ENCODE results near the gene C16orf74.

Gene C16orf74

DNA sequence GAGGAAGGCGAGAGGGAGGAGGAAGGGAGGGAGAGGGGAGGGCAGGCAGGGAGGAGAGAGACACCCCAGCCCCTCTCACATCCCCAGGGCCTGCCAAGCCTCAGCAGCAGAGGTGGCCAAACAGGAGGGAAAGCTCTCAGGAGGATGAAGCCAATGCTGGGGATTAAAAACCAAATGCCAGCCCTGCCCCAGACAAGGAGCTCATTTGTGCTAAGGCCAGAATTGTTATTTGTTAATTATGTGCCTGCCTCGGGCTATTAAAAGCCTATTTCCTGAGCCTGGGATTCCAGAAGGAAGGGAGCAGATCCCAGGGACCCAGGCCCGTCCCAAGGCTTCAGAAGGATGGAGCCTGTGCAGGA lies 34.2 kb downstream of the C16orf74 start:
- DNase-seq, result no peak

DNA sequence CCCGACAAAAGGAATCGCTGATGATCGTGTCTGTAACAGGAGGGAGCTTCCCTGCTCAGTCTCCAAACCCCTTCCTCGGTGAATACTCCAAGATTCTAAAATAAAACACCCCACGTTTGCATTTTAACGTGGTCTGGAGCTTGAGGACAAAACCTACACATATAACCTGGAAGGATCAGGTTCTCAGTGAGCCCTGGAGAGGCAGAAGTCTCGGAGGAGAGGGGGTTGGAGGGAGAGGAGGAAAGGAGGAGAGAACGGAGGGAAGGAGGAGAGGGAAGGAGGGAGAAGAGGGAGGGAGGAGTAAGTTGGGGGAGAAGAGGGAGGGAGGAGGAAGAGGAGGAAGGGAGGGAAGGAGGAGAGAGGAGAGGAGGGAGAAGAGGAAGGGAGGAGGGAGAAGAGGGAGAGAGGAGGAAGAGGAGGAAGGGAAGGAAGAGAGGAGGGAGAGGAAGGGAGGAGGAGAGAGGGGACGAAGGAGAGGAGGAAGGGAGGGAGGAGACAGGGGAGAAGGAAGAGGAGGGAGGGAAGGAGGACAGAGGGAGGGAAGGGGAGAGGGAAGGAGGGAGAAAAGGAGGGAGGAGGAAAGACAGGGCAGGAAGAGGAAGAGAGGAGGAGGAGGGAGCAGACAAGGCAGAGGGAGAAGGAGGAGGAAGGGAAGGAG lies 34.7 kb downstream of the C16orf74 start:
- no peak for DNase-seq

DNA sequence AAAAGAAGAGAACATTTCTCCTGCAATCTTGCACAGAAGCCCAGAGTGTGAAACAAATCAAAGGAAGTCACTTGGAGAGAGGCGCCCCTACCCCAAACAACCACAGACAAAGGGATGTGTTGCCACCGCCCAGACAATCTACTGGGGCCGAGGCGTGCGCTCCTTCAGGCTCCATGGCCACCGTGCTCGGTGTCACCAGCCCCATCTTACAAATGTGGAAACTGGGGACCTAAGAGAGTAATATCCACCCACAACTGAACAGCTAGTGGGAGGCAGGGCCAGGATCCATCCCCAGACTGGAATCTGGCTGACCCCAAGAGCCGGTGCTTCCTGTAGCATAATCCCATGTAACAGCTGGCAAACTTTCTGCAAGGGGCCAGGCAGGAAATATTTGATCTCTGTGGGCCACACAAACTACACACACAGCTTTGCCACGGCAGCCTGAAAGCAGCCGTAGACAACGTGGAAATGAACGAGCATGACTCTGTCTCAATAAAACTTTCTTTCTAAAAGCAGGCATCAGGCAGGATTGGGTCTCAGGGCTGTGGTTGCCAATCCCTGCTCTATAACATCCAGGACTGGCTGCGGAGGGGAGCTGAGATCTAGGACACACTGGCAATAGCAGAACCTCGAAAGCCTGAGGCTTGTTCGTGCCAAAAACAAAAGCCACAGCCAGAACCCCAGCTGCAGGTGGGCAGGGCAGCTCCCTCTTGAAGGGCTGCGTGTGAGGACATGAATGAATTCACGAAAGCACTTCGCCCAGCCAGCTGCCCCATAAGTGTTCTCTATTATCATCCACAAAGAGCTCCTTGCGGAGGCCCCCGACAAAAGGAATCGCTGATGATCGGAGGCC lies 35.5 kb downstream of the C16orf74 start:
- no peak for DNase-seq

DNA sequence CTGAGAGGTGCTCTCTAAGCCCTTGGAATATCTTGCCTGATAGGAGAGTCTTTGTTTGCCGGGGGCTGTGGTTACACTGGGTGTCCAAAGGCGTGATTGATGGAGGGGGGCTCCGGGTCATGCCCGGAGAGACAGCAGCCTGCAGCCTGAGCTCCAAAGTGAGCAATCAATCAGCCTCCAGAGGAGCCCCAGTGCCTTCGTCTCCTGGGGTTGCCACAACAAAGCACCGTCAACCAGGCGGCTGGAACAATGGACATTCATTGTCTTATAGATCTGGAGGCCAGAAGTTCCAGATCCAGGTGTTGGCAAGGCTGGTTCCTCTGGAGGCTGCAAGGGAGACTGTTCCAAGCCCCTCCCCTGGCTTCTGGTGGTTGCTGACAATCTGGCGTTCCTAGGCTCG lies 38.1 kb downstream of the C16orf74 start:
- no peak for DNase-seq

DNA sequence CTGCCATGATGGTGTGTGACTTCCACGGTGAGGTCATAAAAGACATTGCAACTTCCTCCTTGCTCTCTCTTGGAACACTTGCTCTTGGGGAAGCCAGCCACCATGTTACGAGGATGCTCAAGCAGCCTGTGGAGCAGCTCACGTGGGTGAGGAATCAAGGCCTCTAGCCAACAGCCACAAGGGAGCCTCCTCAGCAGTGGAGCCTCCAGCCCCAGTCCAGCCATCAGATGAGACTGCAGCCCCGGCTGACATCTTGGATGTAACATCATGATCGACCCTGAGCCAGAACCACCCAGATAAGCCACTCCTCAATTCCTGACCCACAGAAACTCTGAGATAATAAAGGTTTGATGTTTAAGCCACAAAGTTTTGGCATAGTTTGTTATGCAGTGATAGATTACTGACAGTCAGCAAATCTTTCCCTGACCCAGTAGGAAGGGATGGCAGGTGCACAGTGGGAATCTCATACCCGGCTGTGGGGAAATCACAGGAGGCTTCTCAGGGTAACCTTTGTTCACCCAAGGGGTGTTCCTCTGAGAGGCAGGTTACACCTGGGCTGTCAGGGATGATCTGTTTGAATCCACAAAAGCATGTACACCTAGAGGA lies 38.8 kb downstream of the C16orf74 start:
- DNase-seq, result no peak

DNA sequence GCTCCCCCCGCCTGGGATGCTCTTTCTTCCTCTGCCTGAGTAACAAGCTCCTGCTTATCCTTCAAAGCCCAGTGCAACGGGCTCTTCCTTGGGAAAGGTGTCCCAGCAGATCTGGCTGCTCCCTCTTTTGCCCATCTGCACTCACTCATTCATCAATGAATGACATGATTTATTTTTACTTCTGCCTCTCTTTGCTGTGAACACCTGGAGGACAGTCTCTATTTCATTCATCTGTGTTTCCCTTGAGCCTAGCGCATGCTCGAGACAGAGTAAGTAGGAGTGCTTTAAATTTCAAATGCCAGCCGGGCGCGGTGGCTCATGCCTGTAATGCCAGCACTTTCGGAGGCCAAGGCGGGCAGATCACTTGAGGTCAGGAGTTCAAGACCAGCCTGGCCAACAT lies 40.2 kb downstream of the C16orf74 start:
- no peak for DNase-seq

DNA sequence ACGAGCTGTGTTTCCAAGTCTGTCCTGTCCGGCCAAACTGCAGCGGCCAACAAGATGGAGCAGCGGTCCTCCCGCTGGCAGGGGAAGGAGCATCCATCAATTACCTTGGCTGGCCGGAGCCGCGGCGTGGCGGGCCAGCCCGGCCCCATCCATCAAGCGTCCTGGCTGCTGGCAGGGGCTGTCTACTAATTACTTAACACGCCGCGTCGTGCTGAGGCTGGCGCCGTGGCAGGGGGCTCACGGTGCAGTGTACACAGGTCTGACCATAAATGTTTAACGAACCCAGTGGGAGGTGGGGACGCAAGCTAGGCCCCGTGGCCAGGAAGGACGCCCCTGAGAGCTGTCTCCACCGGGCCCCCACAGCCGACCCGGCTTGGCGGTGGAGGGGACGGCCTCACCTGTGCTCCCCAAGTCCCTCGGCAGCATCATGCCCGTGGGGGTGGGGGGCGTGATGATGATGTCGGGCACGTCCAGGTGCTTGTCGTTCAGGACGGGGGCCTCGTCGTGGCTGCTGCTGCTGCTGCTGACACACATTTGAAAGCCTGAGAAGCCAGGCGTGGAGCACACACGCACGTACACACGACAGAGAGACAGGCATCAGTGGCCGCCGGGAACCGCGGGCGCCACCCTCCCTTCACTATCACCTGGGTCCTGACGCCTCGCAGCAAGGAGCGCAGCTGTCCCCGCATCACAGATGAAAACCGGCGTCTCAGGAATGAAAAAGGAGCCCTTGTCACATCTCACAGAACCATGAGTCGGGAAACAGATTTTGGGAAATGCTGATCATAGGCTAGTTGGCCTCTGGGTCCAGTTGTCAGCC lies 40.9 kb downstream of the C16orf74 start:
- no peak for DNase-seq

DNA sequence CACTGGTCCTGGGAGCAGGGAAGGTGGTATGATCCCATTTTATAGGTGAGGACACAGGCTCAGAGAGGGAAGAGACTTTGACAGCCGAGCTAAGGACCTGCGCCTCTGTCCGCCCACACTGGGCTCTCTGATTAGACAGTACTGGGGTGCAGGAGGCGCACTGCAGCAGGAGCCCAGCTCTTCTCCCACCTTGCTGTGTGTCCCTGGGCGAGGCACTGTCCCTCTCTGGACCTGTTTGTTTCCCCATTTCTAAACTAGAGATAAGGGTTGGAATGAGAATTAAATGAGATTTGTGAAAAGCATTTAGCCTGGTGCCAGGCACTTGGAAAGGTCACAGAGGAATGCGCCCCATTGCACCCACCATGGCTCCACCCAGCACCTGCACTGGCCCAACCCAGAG lies 42.6 kb downstream of the C16orf74 start:
- no peak for DNase-seq

DNA sequence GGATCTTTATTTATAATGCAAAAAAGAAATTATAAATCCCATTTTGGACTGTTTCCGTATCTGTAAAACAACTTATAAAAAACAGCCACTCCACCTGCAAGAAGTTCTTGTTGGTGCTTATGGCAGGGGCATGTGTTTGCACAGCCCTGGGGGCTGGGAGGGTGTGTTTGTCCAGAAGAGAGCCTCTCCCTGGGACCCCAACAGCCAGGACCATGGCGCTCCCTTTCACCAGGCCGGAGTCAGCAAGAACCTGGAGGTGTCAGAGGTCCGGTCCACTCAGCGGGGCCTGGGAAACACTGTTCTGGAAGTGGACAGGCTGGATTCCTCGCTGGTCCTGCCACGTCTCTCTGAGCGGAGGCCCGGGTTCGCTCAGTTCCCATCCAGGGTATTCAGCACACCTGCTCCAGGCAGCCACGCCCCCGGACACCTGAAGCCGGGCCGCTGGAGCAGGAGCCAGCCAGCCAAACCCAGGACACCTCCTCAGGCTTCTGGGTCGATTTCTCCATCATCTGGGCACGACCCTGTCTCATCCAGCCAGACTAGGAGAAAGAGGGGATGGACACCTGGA lies 43.3 kb downstream of the C16orf74 start:
- DNase-seq, result no peak

DNA sequence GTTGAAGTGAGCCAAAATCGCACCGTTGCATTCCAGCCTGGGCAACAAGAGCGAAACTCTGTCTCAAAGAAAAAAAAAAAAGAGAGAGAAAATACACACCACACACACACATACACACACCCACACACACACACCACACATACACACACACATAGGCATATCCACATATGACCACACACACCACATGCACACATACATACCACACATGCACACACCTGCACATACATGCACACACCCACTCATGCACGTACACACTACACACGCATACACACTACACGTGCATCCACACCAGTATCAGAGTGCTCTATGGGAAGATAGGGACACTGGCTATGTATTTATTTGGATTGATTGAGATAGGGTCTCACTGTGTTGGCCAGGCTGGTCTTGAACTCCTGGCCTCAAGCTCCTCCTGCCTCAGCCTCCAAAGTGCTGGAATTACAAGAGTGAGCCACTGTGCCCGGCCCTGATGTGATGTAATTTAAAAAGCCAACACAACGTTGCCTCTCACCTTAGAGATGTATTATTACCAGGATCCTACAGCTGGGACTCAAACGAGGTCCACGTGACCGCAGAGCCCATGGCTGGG lies 44.4 kb downstream of the C16orf74 start:
- no peak for DNase-seq

DNA sequence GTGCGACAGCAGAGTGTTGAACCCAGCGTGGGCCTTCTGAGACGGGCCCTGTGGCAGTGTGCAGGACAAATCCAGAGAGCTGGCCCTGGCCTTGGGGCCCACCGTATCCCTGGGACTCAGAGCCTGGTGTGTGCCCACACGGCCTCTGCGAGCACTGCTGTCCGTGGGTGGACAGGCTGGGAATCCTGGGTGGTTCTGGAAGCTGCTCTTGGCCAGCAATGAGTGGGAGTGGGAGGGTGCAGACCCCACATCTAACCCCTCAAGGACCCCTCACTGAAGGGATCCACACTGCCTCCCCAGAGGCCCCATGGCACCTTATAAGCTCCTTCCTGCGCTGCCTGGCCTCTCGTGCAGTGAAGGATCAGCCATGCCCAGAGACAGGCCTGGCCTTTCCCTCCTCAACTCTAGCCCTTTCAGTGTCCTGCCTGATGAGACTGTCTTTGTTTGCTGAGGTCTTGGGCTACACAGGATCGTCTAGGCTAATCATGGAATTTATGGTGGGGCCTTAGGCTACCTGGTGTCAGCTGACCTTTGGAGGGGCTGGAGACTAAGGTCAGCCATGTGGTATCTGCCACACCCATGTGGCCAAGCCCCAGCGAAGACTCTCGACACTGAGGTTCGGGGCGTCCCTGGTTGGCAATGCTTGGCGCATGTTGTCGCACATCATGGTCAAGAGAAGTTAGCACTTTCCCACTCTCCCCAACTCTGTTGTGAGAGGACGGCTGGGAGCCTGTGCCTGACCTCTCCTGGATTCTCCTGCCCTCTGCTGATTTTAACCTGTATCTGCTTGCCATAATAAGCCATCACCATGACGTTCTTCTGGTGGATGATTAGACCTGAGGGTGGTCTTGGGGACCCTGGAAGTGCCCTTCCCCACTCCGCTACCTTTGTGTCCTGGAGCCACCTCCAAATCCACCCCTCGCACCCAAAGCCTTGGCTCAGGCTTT lies 45.7 kb downstream of the C16orf74 start:
- no peak for DNase-seq

DNA sequence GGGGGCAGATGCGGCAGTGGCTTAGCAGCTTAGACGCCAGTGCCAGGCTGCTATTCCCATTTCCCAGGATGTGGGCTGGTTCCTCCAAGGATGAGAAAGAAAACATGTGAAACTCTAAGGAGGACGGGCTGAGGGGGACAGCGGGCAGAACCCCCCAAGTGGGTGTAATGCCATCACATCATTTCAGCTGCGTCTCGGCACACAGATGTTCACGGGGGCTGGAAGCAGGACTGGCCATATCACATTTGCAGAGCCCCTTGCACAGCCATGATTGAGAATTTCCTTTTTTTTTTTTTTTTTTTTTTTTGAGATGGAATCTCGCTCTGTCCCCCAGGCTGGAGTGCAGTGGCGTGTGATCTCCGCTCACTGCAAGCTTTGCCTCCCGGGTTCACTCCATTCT lies 46.9 kb downstream of the C16orf74 start:
- DNase-seq, result no peak

DNA sequence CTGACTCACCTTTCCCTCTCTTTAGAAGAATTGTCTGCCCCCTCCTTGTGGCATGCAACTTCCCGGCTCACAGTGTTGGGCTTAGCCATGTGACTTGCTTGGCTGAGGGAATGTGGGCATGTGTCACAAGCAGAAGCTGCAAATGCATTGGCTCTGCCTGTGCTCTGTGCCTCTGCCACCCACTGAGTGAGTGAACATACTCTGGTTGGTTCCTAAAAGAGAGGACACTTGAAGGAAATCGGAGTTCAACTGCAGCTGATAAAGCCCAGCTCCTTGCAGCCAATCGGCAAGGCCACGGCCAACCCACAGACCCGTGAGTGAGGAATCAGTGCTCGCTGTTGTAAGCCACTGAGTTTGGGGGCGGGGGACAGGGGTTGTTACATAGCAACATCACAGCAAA lies 51.3 kb downstream of the C16orf74 start:
- DNase-seq, result no peak

DNA sequence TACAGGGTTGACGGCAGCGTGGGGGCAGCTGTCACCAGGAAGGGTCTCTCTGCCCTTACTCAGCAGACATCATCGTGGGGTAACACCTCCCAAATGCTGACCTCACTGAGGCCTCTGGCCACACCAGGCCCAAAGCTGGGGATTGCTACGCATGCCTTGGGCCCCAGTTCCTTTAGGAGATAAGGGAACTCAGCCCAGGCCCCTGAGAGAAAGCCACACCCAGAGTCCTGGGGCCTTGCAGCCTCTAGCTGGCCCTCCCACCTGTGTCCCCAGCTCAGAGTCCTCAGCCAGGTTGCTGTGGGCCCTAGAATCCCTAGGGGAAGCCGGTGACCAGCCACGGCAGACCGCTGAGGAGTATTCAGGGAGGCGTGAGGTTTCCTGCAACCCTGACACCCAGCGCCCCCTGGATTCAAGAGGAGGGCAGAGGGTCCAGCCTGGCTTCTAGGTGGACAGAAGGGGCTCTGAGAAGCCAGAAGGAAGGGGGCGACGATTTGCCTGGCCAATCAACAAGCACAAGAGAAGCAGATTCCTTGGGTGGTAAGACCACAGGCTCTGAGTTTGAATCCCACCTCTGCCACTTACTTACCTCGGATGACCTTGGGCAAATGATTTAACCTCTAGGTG lies 51.8 kb downstream of the C16orf74 start:
- DNase-seq, result no peak

DNA sequence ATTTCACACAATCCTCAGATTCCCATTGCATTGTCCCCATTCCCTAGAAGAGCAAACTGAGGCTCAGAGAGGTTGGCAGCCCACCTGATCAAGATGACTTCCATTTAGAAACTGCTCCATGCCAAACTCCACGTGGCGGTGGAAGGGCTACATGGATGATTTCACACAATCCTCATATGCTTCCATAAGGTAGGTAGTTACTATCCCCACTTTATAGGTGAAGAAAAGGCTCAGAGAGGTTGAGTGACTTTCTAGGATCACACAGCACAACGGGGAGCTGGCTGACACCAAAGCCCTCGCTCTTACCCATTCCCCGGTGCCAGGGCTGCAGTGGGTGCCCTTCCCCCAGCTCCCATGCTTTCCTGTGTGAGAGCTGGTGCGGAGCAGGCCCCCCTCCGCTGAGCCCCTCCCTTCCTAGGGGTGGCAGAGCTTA lies 52.4 kb downstream of the C16orf74 start:
- no peak for DNase-seq

DNA sequence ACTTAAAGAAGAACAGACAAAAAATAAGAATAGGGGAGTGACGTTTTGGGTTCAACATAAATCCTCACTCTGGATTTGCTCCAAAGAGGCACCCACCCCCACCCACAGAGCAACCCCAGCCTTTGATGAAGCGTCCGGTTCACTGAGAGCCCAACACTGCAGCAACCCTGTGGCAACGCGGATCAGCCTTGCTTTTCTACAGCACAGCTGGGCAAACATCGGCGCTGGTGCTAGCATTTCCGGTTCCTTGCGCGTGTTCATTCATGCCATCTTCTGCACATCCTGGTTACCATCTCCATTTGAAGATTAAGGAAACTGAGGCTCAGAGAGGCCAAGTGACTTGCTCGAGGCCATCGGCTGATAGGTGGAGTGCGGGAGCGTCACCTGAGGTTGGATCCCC lies 53.5 kb downstream of the C16orf74 start:
- no peak for DNase-seq

DNA sequence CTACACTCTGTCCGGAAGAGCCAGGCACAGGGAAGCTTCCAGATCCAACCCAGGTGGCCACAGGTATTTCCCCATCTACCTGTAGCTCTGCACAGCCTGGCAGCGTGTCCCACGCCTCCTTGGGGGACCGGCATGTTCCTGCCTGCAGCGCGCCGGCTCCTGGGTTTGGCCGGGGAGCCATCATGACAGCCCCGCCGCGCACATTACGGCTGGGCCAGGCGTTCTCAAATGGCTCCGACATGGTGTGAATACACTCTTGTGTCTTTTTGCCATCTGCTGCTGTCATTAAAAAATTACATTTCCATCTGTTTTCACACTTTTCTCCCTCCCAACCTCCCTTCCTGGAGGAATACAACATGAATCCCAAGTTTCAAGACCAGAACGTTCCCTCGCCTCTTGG lies 54.1 kb downstream of the C16orf74 start:
- no peak for DNase-seq

DNA sequence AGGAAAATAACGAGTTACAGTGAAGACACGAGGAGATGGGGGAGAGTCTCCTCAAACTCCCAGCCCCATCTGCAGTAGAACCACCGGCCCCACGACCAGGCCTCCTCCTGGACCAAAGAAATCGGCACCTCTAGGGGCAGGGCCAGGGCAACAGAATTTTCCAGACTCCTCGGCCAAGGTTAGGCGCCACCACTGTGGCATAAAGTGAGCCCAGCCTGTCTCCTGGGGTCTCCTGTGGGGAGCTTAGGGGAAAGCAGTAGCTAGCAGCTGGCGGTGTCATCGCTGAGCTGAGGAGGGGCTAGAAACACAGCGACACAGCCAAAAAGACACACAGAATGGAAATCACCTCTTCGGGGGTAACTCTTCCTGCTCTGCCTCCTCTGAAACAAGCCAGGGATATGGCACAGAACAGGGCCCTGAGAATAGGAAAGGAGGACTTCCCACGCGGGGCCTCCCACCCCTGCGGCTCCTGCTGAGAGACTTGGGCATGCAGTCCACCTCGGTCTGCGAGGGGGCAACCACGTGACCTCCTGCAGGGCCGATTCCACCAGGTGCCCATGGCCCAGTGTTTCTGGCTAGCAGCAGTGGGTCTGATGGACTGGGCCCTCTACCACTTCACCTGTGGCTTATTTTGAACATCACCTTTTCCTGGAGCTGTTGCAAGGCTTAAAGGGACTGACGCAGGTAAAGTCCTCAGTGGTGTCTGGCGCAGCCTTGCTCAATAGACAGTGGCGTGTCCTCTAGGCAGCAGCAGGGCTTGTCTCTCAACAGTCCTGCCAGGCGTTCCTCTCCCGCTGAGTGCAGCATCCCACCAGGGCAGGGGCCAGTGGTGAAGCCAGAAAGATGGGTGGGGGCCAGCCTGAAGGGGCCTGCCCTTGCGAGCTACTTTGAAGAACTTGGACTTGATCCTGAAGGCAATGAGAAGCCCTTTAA lies 55.4 kb downstream of the C16orf74 start:
- no peak for DNase-seq

DNA sequence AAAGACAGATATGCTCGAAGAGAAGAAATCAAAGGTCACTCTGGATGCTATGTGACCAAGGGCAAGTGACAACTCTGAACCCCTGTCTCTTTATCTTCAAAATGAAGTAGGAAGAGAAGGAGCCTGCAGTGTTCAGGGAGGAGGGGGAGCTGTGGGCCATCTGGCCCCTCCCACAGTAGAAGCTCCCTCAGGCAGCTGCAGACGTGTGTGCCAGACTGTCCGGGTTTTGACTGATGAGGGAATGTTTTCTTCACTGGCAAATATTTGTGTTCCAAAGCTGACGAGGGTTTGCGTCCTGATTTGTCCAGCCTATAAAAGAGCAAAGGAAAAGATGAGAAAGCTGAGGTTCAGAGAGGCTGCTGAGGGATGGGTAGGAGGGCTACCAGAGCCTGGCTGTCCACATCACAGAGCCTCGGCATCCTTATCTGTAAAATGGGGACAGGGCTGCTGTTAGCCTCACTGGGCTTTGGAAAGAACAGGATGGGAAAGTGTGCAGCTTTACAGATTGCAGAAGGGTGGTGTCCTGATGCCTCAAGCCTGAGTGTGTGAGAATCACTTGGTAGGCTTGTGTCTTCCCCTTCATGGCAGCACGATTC lies 60.3 kb downstream of the C16orf74 start:
- no peak for DNase-seq

Measured in GDM1 (cell line).